Measurements from ENCODE around the gene PER2. TPM values are rescaled to one million over a fixed set of nuclear protein-coding genes. Genes with fewer than 3 reads are reported as not detected.

The PER2 gene
- total and polyA plus RNA-seq, 2 of the 13 experiments (the other 11 are each of a cell fraction or from before 2014, with no cell fraction given) = 5.1 to 9.4 TPM

DNA sequence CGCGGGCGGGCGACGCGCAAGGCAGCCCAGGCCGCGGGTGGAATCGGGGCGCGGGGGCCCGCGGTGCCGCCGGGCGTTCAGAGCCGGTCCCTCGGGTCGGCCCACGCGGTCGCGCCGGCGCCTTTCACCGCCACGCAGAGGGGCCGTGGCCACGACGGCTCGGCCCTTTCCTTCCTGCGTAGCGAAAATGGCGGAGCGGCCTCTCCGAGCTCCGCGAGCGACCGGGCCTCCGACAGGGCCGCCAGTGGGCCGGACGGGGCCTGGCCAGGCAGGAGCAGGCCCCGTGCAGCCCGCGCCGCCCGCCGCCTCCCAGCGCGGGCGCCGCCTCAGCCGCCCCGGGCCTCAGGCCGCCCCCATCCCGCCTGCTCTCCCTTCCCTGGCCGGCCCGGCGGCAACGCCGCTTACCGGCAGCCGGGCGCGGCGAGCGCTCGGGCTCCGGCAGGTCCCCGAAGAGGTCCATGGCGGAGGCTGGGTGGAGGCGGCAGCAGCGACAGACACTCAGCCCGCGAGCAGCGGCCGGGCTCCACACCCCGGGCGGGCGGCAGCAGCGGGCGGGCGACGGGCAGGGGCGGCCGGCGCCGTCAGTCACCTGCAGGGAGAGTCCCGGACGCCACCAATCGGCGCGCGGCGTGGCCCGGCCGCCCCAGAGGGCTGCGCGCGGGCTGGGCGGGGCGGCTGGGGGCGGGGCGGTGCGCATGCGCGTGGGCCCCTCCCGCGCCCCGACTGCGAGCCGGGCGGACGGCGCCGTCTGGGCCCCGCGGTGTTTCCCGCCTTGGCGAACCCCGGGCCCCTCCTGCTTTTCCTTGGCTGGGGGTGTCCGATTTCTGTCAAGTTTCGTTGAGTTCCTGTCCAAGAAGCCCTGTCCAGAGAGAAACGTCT, 85.1 kb downstream of the PER2 start, which contains the start of gene ILKAP (continued):
- TF ChIP-seq HMGXB3 (CRISPR knock-in tag; IDR thresholded peaks at IDR 0.05; ENCODE audit: borderline replicate concordance) (no peak), NCOR1 (IDR thresholded peaks at IDR 0.05; ENCODE audit: borderline replicate concordance, low read length) (no peak), ZNF441 (CRISPR knock-in tag; IDR thresholded peaks at IDR 0.05; ENCODE audit: borderline replicate concordance) (peak; percentile 65; the same call in 1 of the 2 replicates), AGO2 (optimal IDR thresholded peaks at IDR 0.05; ENCODE audit: low read depth, low read length) (peak; percentile 35), ZNF747 (CRISPR knock-in tag; IDR thresholded peaks at IDR 0.05; ENCODE audit: borderline replicate concordance) (no peak), MYPOP (CRISPR knock-in tag; IDR thresholded peaks at IDR 0.05) (no peak), RORA (CRISPR knock-in tag; IDR thresholded peaks at IDR 0.05) (no peak), ZNF460 (CRISPR knock-in tag; IDR thresholded peaks at IDR 0.05; ENCODE audit: borderline replicate concordance) (no peak)
- TF ChIP-seq, protein P1, sequence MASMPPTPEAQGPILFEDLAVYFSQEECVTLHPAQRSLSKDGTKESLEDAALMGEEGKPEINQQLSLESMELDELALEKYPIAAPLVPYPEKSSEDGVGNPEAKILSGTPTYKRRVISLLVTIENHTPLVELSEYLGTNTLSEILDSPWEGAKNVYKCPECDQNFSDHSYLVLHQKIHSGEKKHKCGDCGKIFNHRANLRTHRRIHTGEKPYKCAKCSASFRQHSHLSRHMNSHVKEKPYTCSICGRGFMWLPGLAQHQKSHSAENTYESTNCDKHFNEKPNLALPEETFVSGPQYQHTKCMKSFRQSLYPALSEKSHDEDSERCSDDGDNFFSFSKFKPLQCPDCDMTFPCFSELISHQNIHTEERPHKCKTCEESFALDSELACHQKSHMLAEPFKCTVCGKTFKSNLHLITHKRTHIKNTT (CRISPR knock-in tag; IDR thresholded peaks at IDR 0.05) = no peak
- TF ChIP-seq, protein P2, sequence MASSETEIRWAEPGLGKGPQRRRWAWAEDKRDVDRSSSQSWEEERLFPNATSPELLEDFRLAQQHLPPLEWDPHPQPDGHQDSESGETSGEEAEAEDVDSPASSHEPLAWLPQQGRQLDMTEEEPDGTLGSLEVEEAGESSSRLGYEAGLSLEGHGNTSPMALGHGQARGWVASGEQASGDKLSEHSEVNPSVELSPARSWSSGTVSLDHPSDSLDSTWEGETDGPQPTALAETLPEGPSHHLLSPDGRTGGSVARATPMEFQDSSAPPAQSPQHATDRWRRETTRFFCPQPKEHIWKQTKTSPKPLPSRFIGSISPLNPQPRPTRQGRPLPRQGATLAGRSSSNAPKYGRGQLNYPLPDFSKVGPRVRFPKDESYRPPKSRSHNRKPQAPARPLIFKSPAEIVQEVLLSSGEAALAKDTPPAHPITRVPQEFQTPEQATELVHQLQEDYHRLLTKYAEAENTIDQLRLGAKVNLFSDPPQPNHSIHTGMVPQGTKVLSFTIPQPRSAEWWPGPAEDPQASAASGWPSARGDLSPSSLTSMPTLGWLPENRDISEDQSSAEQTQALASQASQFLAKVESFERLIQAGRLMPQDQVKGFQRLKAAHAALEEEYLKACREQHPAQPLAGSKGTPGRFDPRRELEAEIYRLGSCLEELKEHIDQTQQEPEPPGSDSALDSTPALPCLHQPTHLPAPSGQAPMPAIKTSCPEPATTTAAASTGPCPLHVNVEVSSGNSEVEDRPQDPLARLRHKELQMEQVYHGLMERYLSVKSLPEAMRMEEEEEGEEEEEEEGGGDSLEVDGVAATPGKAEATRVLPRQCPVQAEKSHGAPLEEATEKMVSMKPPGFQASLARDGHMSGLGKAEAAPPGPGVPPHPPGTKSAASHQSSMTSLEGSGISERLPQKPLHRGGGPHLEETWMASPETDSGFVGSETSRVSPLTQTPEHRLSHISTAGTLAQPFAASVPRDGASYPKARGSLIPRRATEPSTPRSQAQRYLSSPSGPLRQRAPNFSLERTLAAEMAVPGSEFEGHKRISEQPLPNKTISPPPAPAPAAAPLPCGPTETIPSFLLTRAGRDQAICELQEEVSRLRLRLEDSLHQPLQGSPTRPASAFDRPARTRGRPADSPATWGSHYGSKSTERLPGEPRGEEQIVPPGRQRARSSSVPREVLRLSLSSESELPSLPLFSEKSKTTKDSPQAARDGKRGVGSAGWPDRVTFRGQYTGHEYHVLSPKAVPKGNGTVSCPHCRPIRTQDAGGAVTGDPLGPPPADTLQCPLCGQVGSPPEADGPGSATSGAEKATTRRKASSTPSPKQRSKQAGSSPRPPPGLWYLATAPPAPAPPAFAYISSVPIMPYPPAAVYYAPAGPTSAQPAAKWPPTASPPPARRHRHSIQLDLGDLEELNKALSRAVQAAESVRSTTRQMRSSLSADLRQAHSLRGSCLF (CRISPR knock-in tag; IDR thresholded peaks at IDR 0.05; ENCODE audit: borderline replicate concordance) = no peak
- TF ChIP-seq, protein P3, sequence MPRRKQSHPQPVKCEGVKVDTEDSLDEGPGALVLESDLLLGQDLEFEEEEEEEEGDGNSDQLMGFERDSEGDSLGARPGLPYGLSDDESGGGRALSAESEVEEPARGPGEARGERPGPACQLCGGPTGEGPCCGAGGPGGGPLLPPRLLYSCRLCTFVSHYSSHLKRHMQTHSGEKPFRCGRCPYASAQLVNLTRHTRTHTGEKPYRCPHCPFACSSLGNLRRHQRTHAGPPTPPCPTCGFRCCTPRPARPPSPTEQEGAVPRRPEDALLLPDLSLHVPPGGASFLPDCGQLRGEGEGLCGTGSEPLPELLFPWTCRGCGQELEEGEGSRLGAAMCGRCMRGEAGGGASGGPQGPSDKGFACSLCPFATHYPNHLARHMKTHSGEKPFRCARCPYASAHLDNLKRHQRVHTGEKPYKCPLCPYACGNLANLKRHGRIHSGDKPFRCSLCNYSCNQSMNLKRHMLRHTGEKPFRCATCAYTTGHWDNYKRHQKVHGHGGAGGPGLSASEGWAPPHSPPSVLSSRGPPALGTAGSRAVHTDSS (CRISPR knock-in tag; conservative IDR thresholded peaks at IDR 0.05) = no peak
